ENCODE data around the gene SIPA1L3.

The SIPA1L3 gene

GRCh38 chr19:38201731-38202130 is 294.7 kb downstream of the SIPA1L3 start:
- no peak for DNase-seq

GRCh38 chr19:38202504-38202903 is 295.5 kb downstream of the SIPA1L3 start:
- no peak for DNase-seq

GRCh38 chr19:38203197-38203596 is 296.2 kb downstream of the SIPA1L3 start:
- no peak for DNase-seq

GRCh38 chr19:38204096-38204495 is 297.1 kb downstream of the SIPA1L3 start:
- DNase-seq = no peak

- DNase-seq = no peak
These were observed 297.7 kb downstream of the SIPA1L3 start for GRCh38 chr19:38204728-38205127.

GRCh38 chr19:38206006-38206745 is 299.2 kb downstream of the SIPA1L3 start:
- DNase-seq = no peak

GRCh38 chr19:38206928-38207327 is 299.9 kb downstream of the SIPA1L3 start:
- no peak for DNase-seq

- no peak for DNase-seq
These were observed 300.5 kb downstream of the SIPA1L3 start for GRCh38 chr19:38207543-38207942.

- DNase-seq = no peak
These were observed 301.6 kb downstream of the SIPA1L3 start for GRCh38 chr19:38208571-38208970.

- DNase-seq = no peak
These were observed 302.1 kb downstream of the SIPA1L3 start for GRCh38 chr19:38209152-38209551.

GRCh38 chr19:38209671-38210457 is 302.9 kb downstream of the SIPA1L3 start:
- no peak for DNase-seq

- no peak for DNase-seq
These were observed 303.5 kb downstream of the SIPA1L3 start for GRCh38 chr19:38210458-38210987.

GRCh38 chr19:38211151-38211591 is 304.2 kb downstream of the SIPA1L3 start:
- no peak for DNase-seq

GRCh38 chr19:38211766-38212165 is 304.8 kb downstream of the SIPA1L3 start:
- no peak for DNase-seq

GRCh38 chr19:38213469-38213868 is 306.5 kb downstream of the SIPA1L3 start:
- no peak for DNase-seq

GRCh38 chr19:38213911-38214625 is 307.1 kb downstream of the SIPA1L3 start:
- peak; percentile 56 for DNase-seq

- no peak for DNase-seq
These were observed 310.0 kb downstream of the SIPA1L3 start for GRCh38 chr19:38216785-38217641.

GRCh38 chr19:38218204-38218603 is 311.2 kb downstream of the SIPA1L3 start:
- DNase-seq = no peak

GRCh38 chr19:38219221-38219620 is 312.2 kb downstream of the SIPA1L3 start:
- DNase-seq = no peak

- no peak for DNase-seq
These were observed 314.4 kb downstream of the SIPA1L3 start for GRCh38 chr19:38221421-38221820.

- DNase-seq = no peak
These were observed 315.2 kb downstream of the SIPA1L3 start for GRCh38 chr19:38221919-38222830.

All from GDM1 (cell line).